PC-9 (cell line): Measurements from ENCODE around the gene RPL37. TPM values are rescaled to one million over a fixed set of nuclear protein-coding genes. Genes with fewer than 3 reads are reported as not detected.

ENCODE experiments used
- BruUV-seq: library from RNA; stranded (reverse); fragments of 400-500 nt; replicated peaks from 2 replicates; lab custom pipeline; 2021; lab: Mats Ljungman, UMichigan
- CTCF ChIA-PET: fragments of 300-600 bp; sonication (Branson Sonifier 250); formaldehyde crosslinking; loops from one replicate; lab custom pipeline; 2022; ENCODE audit warnings: antibody characterized with exemption; lab: Charles Lee
- POLR2A ChIA-PET: fragments of 300-600 bp; sonication (Branson Sonifier 250); formaldehyde crosslinking; loops from one replicate; lab custom pipeline; 2022; ENCODE audit warnings: antibody characterized with exemption; ENCODE audit not compliant: unreplicated experiment; lab: Charles Lee
- DNase-seq, 2 experiments: peaks; one replicate each; pipeline versions ENCODE4 v3.0.0 to v3.0.0-alpha.2; 2015 to 2022; ENCODE audit warnings: mixed read lengths in 1 of 2
- H2AFZ ChIP-seq: fragments of 200-600 bp; sonication (generic); 2 replicates; pipeline ENCODE4 v1.8.1; 2017; ENCODE audit warnings: antibody characterized with exemption
- H3F3A ChIP-seq: fragments of 200-600 bp; sonication (generic); 2 replicates; pipeline ENCODE4 v1.8.1; 2017; ENCODE audit warnings: antibody characterized with exemption, mild to moderate bottlenecking, low read depth; ENCODE audit not compliant: insufficient read depth
- H3K27ac ChIP-seq: fragments of 200-600 bp; sonication (generic); 2 replicates; pipeline ENCODE4 v1.6.1; 2016; ENCODE audit warnings: mixed run types
- H3K27me3 ChIP-seq: fragments of 200-600 bp; sonication (generic); 2 replicates; pipeline ENCODE4 v1.6.1; 2016; ENCODE audit warnings: low read depth, mixed run types; ENCODE audit not compliant: insufficient read depth
- H3K36me3 ChIP-seq: fragments of 200-600 bp; sonication (generic); 2 replicates; pipeline ENCODE4 v1.6.1; 2016; ENCODE audit warnings: low read depth, mixed run types
- H3K4me1 ChIP-seq: fragments of 200-600 bp; sonication (generic); replicated peaks from 2 replicates; pipeline ENCODE4 v1.6.1; 2016; ENCODE audit warnings: mixed run types; ENCODE audit not compliant: insufficient read depth
- H3K4me2 ChIP-seq: fragments of 200-600 bp; sonication (generic); 2 replicates; pipeline ENCODE4 v1.6.1; 2017; ENCODE audit warnings: mixed run types
- H3K4me3 ChIP-seq: fragments of 200-600 bp; sonication (generic); 2 replicates; pipeline ENCODE4 v1.6.1; 2016; ENCODE audit warnings: mixed run types
- H3K79me2 ChIP-seq: fragments of 200-600 bp; sonication (generic); 2 replicates; pipeline ENCODE4 v1.6.1; 2017; ENCODE audit warnings: low read depth, mixed run types
- H3K9me2 ChIP-seq: fragments of 200-600 bp; sonication (generic); 2 replicates; pipeline ENCODE4 v1.8.1; 2017; ENCODE audit warnings: mild to moderate bottlenecking; ENCODE audit not compliant: insufficient read depth
- H3K9me3 ChIP-seq: fragments of 200-600 bp; sonication (generic); 2 replicates; pipeline ENCODE4 v1.8.1; 2016; ENCODE audit warnings: low read depth; ENCODE audit not compliant: insufficient read depth
- H4K20me1 ChIP-seq: fragments of 200-600 bp; sonication (generic); 2 replicates; pipeline ENCODE4 v1.8.1; 2017; ENCODE audit not compliant: insufficient read depth
- CTCF ChIP-seq: fragments of 200-600 bp; sonication (generic); conservative IDR thresholded peaks from 2 replicates; pipeline ENCODE4 v1.6.1; 2017; ENCODE audit warnings: mixed run types, antibody characterized with exemption, mild to moderate bottlenecking, moderate library complexity
- EZH2 ChIP-seq: fragments of 200-600 bp; sonication (generic); IDR thresholded peaks from 2 replicates; pipeline ENCODE4 v1.8.0; 2017; ENCODE audit warnings: antibody characterized with exemption, low read depth
- intact Hi-C: fragments of 100-400 bp; cut with micrococcal nuclease; formaldehyde crosslinking; loops from one replicate; pipeline ENCODE4 v1.10.0; 2022; ENCODE audit not compliant: unreplicated experiment
- total RNA-seq: library from RNA; stranded (reverse); gene quantifications from 2 replicates; pipeline ENCODE4 v1.2.3, GENCODE V29; 2021

RPL37 gene
- total RNA-seq, 1 experiment from 2014 or later: 3,889 TPM

- Histone ChIP-seq H3K4me2 (no peak overlapping the region), H3K79me2 (no peaks in the 10 kb centered on the region), H3K9me3 (no peaks in the 10 kb centered on the region), H3K4me3 (no peak overlapping the region), H4K20me1 (no peaks in the 10 kb centered on the region), H2AFZ (no peak overlapping the region), H3F3A (peaks cover 22% of the 10 kb centered on the region), H3K9me2 (no peaks in the 10 kb centered on the region), H3K36me3 (no peaks in the 10 kb centered on the region), H3K27me3 (no peaks in the 10 kb centered on the region), H3K4me1 (peaks cover 32% of the 10 kb centered on the region), H3K27ac (no peak overlapping the region)
- TF ChIP-seq CTCF (no peak), EZH2 (no peak)
- DNase-seq: no peak
- CTCF ChIA-PET: no interaction called here
- intact Hi-C loops: no loop called here
- no TSS peak for BruUV-seq
- POLR2A ChIA-PET: interaction anchor here (0.8 kb wide), 1 partner anchor 585 kb away, joined by 34 read pairs; no protein-coding TSS in a partner anchor
Measured at GRCh38 chr5:40844565-40844964, 9.5 kb upstream of the RPL37 start.

DNA sequence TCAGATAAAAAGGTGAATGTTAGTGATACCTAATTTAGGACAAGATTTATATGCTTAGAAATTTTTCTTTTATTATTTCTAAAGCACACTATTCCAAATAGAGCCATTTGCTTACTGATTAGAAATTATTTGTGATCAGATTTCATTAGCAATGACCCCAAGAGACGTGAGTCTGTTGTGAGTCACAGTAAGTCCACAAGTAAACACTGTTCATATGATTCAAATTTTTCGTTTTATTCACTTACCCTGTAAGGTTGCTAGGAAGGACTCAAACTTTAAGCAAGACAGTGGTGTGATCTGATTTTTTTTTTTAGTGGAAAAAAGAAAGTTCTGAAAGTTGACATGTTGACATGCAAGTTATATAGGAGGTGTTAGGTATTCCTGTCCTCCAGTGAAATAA lies 7.3 kb upstream of the RPL37 start:
- peak overlapping the region; percentile 85; the same call in 1 of the 2 replicates for H2AFZ ChIP-seq
- H3K36me3 ChIP-seq: no peaks in the 10 kb centered on the region
- H3K27ac ChIP-seq: peak overlapping the region; percentile 84
- ChIA-PET CTCF (no interaction called here), POLR2A (interaction anchor here (0.6 to 0.7 kb wide), 5 partner anchors 20 to 1730 kb away, joined by 3 to 7 read pairs (median 5); no protein-coding TSS in a partner anchor)
- H3K4me2 ChIP-seq: peak overlapping the region; percentile 85
- intact Hi-C loops: loop anchor here (2.0 kb wide), 1 partner anchor 28 kb away; no protein-coding TSS in a partner anchor
- peak overlapping the region; percentile 60 for H3K4me3 ChIP-seq
- no peaks in the 10 kb centered on the region for H4K20me1 ChIP-seq
- no peaks in the 10 kb centered on the region for H3K79me2 ChIP-seq
- no peaks in the 10 kb centered on the region for H3K27me3 ChIP-seq
- BruUV-seq: no TSS peak
- peaks cover 22% of the 10 kb centered on the region for H3F3A ChIP-seq
- DNase-seq: peak in 1 of 2 experiments; percentile 83
- no peaks in the 10 kb centered on the region for H3K9me3 ChIP-seq
- no peak for TF ChIP-seq EZH2
- no peak for TF ChIP-seq CTCF
- H3K9me2 ChIP-seq: no peaks in the 10 kb centered on the region
- peaks cover 32% of the 10 kb centered on the region for H3K4me1 ChIP-seq

DNA sequence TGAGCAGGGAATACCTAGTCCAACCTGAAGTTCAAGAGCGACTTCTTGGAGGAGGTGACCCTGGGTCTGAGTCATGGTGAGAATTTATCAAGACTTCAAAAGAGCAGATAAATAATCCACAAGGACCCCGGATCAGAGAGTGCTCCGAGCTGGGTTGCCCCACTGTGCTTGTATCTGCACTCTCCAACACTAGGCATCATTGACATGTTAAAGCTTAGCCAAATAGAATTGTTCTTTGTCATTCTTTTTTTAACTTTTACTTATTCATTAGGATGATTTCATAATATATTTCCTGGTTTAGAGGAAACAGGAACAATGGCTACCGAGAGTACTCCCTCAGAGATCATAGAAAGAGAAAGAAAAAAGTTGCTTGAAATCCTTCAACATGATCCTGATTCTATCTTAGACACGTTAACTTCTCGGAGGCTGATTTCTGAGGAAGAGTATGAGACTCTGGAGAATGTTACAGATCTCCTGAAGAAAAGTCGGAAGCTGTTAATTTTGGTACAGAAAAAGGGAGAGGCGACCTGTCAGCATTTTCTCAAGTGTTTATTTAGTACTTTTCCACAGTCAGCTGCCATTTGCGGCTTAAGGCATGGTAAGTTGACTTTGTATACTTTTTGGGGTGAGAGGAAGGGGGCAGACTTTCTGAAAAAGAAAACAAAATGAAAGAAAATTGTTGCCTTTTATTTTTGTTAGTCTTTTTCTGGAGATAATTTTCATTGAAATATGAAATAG lies 6.2 kb upstream of the RPL37 start, which contains the start of gene CARD6:
Gene CARD6, plus strand, starts transcription at position 300 of the 738 bp plus-strand sequence. Its CDS starts 16 bp downstream, at position 316.
- Histone ChIP-seq H3F3A (peaks cover 27% of the 10 kb centered on the region), H2AFZ (peak within 1 kb of the TSS; percentile 85), H4K20me1 (no peaks in the 10 kb centered on the region), H3K27ac (peak within 1 kb of the TSS; percentile 84), H3K79me2 (peaks cover 6% of the 10 kb centered on the region; the same call in 1 of the 2 replicates), H3K4me3 (peak within 1 kb of the TSS; percentile 60), H3K9me2 (no peaks in the 10 kb centered on the region), H3K36me3 (no peaks in the 10 kb centered on the region), H3K27me3 (no peaks in the 10 kb centered on the region), H3K4me2 (peak within 1 kb of the TSS; percentile 85), H3K4me1 (peaks cover 41% of the 10 kb centered on the region), H3K9me3 (no peaks in the 10 kb centered on the region)
- intact Hi-C loops: no loop called here
- TF ChIP-seq EZH2 (no peak), CTCF (0 out of 2 replicates have a peak, but pooled peaks have one; percentile 26)
- DNase-seq: peak; percentile 33 to 79
- ChIA-PET CTCF (interaction anchor here (1.0 kb wide), 1 partner anchor 63 kb away, joined by 3 read pairs; no protein-coding TSS in a partner anchor), POLR2A (interaction anchor here (0.5 to 0.6 kb wide), 2 partner anchors 87 to 667 kb away, joined by 3 to 12 read pairs; no protein-coding TSS in a partner anchor)
- BruUV-seq: TSS peak; percentile 53
